ENCODE results near the gene DNHD1.

Gene DNHD1

DNA sequence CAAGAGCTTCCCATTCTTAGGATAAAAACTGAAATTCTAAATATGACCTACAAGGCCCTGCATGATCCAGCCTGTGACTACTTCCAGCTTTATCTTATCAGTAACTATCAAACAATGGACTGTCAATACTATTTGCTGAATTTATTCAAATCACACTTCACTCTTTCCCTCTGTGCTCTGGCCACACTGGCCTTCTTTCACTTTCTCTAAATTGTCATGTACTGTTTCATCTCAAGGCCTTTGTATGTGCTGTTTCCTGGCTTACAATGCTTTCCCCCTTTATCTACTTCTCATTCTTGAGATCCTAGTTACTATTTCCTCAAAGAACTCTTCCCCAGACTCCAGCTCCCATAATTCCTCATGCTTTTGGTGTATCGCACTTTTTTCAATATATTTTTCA lies 10.1 kb upstream of the DNHD1 start:
- H3K4me3 ChIP-seq (ENCODE audit: control insufficient read depth, low read depth, low read length) = no peak overlapping the region
- TF ChIP-seq CTCF (conservative IDR thresholded peaks at IDR 0.05; ENCODE audit: control insufficient read depth, insufficient read depth, low read depth, low read length) = no peak
- no peak for DNase-seq (ENCODE audit: low read depth)

DNA sequence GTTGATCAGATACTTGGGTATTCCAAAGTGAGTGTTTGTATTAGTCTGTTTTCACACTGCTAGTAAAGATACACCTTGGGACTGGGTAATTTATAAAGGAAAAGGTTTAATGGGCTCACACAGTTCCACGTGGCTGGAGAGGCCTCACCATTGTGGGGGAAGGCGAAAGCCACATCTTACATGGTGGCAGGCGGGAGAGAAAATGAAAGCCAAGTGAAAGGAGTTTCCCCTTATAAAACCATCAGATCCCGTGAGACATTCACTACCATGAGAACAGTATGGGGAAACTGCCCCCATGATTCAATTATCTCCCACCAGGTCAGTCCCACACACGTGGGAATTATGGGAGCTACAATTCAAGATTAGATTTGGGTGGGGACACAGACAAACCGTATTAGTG lies 8.7 kb upstream of the DNHD1 start:
- H3K4me3 ChIP-seq (ENCODE audit: control insufficient read depth, low read depth, low read length) = no peak overlapping the region
- TF ChIP-seq CTCF (conservative IDR thresholded peaks at IDR 0.05; ENCODE audit: control insufficient read depth, insufficient read depth, low read depth, low read length) = no peak
- no peak for DNase-seq (ENCODE audit: low read depth)

GRCh38 chr11:6488821-6489220 lies 8.3 kb upstream of the DNHD1 start:
- DNase-seq (ENCODE audit: low read depth) = no peak
- TF ChIP-seq CTCF (conservative IDR thresholded peaks at IDR 0.05; ENCODE audit: control insufficient read depth, insufficient read depth, low read depth, low read length) = no peak
- no peak overlapping the region for H3K4me3 ChIP-seq (ENCODE audit: control insufficient read depth, low read depth, low read length)

DNA sequence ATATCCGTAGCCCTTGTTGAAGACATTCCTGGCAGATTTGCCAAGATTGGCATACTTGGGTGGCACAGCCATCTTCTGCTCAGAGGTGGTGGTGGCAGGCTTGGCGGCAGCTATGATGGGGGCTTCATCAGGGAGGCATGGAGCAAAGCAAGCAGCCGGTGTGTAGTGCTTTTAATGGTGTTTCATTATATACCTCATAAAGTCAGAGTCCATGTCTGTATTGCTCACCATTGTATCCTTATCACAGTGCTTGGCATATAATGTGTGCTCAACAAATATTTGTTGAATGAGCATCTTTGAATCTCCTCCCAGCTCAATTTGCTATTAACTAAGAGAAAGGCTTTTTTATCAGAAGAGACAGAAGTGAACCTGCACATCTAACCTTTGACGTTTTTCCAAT lies 7.8 kb upstream of the DNHD1 start:
- H3K4me3 ChIP-seq (ENCODE audit: control insufficient read depth, low read depth, low read length) = no peak overlapping the region
- no peak for TF ChIP-seq CTCF (conservative IDR thresholded peaks at IDR 0.05; ENCODE audit: control insufficient read depth, insufficient read depth, low read depth, low read length)
- no peak for DNase-seq (ENCODE audit: low read depth)

DNA sequence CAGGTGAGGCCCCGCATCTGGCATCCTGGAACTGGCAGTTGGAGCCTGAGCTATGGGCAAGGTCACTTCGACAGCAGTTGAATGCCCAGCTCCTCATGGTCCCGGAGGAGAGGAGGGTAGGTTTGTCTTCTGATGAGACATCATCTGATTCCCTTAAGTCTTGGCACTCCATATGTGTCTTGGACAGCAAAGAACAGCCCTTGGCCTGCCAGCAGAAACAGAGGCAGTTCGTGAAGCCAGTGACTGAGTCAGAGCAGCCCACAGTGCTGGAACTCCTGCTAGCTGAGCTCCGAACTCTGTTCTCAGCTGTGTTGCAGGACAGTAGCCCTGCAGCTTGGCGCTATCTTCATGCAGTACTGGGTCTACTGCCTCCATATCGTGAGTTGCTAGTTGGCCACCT lies 1.0 kb downstream of the DNHD1 start:
- peak; percentile 88 for DNase-seq (ENCODE audit: low read depth)
- no peak for TF ChIP-seq CTCF (conservative IDR thresholded peaks at IDR 0.05; ENCODE audit: control insufficient read depth, insufficient read depth, low read depth, low read length)
- H3K4me3 ChIP-seq (ENCODE audit: control insufficient read depth, low read depth, low read length) = no peak overlapping the region

DNA sequence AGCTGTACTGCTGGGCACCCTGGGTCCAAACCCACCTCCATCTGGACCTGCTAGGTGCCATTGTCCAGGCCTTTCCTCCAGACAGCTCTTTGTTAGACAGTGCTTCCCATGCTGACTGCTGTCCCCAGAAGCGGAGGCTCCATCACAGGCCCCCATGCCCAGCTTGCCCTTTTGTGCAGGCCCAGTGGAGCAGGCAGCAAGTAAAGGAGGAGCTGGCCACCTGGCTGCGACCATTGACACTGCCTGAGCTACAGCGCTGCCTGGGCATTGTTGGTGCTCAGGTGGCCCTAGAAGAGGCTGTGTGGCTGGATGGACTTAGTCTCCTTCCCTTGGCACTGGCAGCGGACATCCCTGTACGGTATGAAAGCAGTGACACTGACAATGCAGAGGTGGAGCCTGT lies 1.5 kb downstream of the DNHD1 start:
- no peak overlapping the region for H3K4me3 ChIP-seq (ENCODE audit: control insufficient read depth, low read depth, low read length)
- TF ChIP-seq CTCF (conservative IDR thresholded peaks at IDR 0.05; ENCODE audit: control insufficient read depth, insufficient read depth, low read depth, low read length) = no peak
- DNase-seq (ENCODE audit: low read depth) = no peak

DNA sequence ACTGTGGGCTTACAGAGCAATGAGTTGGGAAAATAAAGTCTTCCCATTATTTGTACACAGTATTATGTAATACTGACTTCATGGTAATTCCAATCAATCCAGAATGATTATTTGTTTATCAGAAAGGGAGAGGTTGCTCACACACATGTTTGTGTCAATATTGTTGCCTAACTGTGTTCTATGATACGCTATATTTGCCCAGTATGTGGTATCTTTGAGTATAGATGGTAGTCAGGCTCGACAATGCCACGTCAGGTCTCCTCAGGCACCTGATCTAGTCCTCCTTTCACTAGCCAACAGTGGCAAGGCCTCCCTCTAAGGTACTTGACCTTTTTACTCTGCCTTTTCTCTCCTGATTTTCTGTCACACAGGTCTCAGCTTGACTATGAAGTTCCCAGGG lies 5.3 kb downstream of the DNHD1 start:
- DNase-seq (ENCODE audit: low read depth) = no peak
- TF ChIP-seq CTCF (conservative IDR thresholded peaks at IDR 0.05; ENCODE audit: control insufficient read depth, insufficient read depth, low read depth, low read length) = no peak
- no peak overlapping the region for H3K4me3 ChIP-seq (ENCODE audit: control insufficient read depth, low read depth, low read length)

All from fibroblast of mammary gland (primary cell).